ENCODE results near the gene CDHR2.

The CDHR2 gene, protein sequence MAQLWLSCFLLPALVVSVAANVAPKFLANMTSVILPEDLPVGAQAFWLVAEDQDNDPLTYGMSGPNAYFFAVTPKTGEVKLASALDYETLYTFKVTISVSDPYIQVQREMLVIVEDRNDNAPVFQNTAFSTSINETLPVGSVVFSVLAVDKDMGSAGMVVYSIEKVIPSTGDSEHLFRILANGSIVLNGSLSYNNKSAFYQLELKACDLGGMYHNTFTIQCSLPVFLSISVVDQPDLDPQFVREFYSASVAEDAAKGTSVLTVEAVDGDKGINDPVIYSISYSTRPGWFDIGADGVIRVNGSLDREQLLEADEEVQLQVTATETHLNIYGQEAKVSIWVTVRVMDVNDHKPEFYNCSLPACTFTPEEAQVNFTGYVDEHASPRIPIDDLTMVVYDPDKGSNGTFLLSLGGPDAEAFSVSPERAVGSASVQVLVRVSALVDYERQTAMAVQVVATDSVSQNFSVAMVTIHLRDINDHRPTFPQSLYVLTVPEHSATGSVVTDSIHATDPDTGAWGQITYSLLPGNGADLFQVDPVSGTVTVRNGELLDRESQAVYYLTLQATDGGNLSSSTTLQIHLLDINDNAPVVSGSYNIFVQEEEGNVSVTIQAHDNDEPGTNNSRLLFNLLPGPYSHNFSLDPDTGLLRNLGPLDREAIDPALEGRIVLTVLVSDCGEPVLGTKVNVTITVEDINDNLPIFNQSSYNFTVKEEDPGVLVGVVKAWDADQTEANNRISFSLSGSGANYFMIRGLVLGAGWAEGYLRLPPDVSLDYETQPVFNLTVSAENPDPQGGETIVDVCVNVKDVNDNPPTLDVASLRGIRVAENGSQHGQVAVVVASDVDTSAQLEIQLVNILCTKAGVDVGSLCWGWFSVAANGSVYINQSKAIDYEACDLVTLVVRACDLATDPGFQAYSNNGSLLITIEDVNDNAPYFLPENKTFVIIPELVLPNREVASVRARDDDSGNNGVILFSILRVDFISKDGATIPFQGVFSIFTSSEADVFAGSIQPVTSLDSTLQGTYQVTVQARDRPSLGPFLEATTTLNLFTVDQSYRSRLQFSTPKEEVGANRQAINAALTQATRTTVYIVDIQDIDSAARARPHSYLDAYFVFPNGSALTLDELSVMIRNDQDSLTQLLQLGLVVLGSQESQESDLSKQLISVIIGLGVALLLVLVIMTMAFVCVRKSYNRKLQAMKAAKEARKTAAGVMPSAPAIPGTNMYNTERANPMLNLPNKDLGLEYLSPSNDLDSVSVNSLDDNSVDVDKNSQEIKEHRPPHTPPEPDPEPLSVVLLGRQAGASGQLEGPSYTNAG (N-terminal part only)

DNA sequence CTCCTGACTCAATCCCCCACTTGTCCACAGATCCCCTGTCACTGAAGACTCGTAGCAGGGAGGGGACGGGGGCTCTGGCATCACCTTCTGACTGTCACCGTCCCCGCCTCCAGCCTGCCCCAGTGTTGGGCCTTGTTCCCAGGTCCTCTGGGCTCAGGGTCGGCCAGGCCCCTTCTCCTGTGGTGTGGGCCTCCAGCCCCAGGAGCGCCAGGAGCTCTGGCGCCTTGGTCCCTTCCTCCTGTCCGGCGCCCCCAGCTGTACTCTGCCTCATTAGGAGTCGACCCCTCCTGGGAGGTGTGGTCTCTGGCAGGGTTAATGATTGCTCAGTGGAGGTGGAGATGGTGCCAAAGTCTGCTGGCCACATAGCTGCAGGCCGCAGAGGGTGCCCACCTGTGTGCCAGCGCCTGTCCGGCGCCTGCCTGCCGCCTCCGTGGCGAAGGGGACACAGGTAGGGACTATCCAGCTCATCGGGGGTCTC lies at the start of gene CDHR2:
CDHR2 (plus strand) TSS at position 376 of the 478 bp plus-strand sequence. CDS start 16,011 bp downstream, outside the sequence.
- Histone ChIP-seq H3K9ac (ENCODE audit: insufficient read length, low read depth) (peak within 1 kb of the TSS; percentile 32), H3K27me3 (ENCODE audit: insufficient read depth, insufficient read length) (no peaks in the 10 kb centered on the region), H3K4me1 (ENCODE audit: insufficient read depth, insufficient read length) (peaks cover 12% of the 10 kb centered on the region), H3K9me3 (ENCODE audit: insufficient read depth, low read length) (no peaks in the 10 kb centered on the region), H3K4me3 (ENCODE audit: insufficient read length, low read depth) (no peak within 1 kb of the TSS), H3K36me3 (ENCODE audit: insufficient read depth, insufficient read length, low read length) (no peaks in the 10 kb centered on the region)
- no peak for DNase-seq (ENCODE audit: low read depth, low spot score)
- TF ChIP-seq ZNF274 (IDR thresholded peaks at IDR 0.05; ENCODE audit: low read depth, low read length) (no peak), SUZ12 (IDR thresholded peaks at IDR 0.05; ENCODE audit: extremely low read depth, insufficient read depth, insufficient read length) (no peak), YY1 (IDR thresholded peaks at IDR 0.05; ENCODE audit: insufficient read depth, insufficient read length) (no peak)

DNA sequence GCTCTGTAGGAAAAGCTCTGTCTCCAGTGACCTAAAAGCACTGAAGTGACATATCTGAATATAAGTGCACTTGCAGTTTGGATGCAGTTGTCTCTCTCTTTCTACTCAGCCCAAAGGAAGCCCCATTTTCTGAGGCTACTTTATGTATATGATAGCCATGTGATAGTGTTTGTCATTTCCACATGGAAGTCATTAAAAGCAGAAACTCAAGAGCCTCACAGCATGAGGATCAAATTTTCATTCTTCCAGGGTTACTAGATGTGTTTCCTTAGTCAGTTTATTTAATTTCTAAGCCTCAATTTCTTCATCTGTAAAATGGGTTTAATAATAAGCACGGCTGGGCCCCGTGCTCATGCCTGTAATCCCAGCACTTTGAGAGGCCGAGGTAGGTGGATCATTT lies 48.6 kb upstream of the CDHR2 start:
- no peaks in the 10 kb centered on the region for H3K27me3 ChIP-seq (ENCODE audit: insufficient read depth, insufficient read length)
- DNase-seq (ENCODE audit: low read depth, low spot score), result no peak
- peaks cover 65% of the 10 kb centered on the region for H3K36me3 ChIP-seq (ENCODE audit: insufficient read depth, insufficient read length, low read length)
- no peak overlapping the region for H3K4me3 ChIP-seq (ENCODE audit: insufficient read length, low read depth)
- H3K4me1 ChIP-seq (ENCODE audit: insufficient read depth, insufficient read length), result no peaks in the 10 kb centered on the region
- no peaks in the 10 kb centered on the region for H3K9me3 ChIP-seq (ENCODE audit: insufficient read depth, low read length)
- no peak for TF ChIP-seq ZNF274 (IDR thresholded peaks at IDR 0.05; ENCODE audit: low read depth, low read length)
- no peak for TF ChIP-seq YY1 (IDR thresholded peaks at IDR 0.05; ENCODE audit: insufficient read depth, insufficient read length)
- TF ChIP-seq SUZ12 (IDR thresholded peaks at IDR 0.05; ENCODE audit: extremely low read depth, insufficient read depth, insufficient read length), result no peak
- no peak overlapping the region for H3K9ac ChIP-seq (ENCODE audit: insufficient read length, low read depth)

DNA sequence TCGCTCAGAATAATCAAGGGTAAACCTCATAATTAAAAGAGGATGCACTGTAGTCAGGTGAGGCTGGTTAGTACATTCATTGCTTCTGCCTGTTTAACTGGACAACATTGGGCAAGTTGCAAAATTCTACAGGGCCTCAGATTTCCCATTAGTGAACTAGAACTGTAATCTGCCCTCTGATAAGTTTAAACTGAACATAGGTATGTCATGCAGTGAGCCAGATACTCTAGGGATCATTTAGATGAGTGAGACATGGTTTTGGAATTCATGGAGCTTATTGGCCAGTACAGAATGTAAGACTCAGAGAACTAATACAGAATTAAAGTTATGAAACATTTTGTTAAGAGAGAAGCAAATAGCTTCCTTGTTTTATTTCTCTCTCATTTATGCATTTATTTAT lies 47.8 kb upstream of the CDHR2 start:
- H3K36me3 ChIP-seq (ENCODE audit: insufficient read depth, insufficient read length, low read length), result peaks cover 57% of the 10 kb centered on the region
- DNase-seq (ENCODE audit: low read depth, low spot score), result no peak

DNA sequence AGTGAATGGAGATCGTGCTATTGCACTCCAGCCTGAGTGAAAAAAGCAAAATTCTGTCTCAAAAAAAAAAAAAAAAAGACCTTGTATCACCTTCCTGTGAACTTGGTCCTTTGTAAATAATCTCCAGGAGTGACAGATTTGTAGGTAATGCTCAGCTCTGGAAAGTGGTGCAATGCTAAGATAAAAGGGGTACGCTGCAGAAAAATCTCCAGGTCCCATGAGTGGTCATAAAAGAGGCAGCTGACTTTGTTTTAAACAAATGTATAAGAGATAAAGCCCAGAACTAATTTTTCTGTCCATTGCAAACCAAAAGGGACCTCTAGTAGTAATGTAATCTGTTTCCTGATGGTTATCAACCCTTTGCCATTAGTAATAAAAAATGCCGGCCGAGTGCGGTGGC lies 45.6 kb upstream of the CDHR2 start:
- no peaks in the 10 kb centered on the region for H3K4me1 ChIP-seq (ENCODE audit: insufficient read depth, insufficient read length)
- no peaks in the 10 kb centered on the region for H3K9me3 ChIP-seq (ENCODE audit: insufficient read depth, low read length)
- no peak overlapping the region for H3K4me3 ChIP-seq (ENCODE audit: insufficient read length, low read depth)
- no peak overlapping the region for H3K9ac ChIP-seq (ENCODE audit: insufficient read length, low read depth)
- H3K27me3 ChIP-seq (ENCODE audit: insufficient read depth, insufficient read length), result no peaks in the 10 kb centered on the region
- no peak for DNase-seq (ENCODE audit: low read depth, low spot score)
- H3K36me3 ChIP-seq (ENCODE audit: insufficient read depth, insufficient read length, low read length), result peaks cover 58% of the 10 kb centered on the region
- TF ChIP-seq ZNF274 (IDR thresholded peaks at IDR 0.05; ENCODE audit: low read depth, low read length), result no peak
- no peak for TF ChIP-seq SUZ12 (IDR thresholded peaks at IDR 0.05; ENCODE audit: extremely low read depth, insufficient read depth, insufficient read length)
- no peak for TF ChIP-seq YY1 (IDR thresholded peaks at IDR 0.05; ENCODE audit: insufficient read depth, insufficient read length)

More for the DNA sequence above, 47.8 kb upstream of the CDHR2 start:
- no peak overlapping the region for H3K9ac ChIP-seq (ENCODE audit: insufficient read length, low read depth)
- no peaks in the 10 kb centered on the region for H3K27me3 ChIP-seq (ENCODE audit: insufficient read depth, insufficient read length)
- no peak overlapping the region for H3K4me3 ChIP-seq (ENCODE audit: insufficient read length, low read depth)
- no peaks in the 10 kb centered on the region for H3K4me1 ChIP-seq (ENCODE audit: insufficient read depth, insufficient read length)
- H3K9me3 ChIP-seq (ENCODE audit: insufficient read depth, low read length), result no peaks in the 10 kb centered on the region
- TF ChIP-seq SUZ12 (IDR thresholded peaks at IDR 0.05; ENCODE audit: extremely low read depth, insufficient read depth, insufficient read length) (no peak), ZNF274 (IDR thresholded peaks at IDR 0.05; ENCODE audit: low read depth, low read length) (no peak), YY1 (IDR thresholded peaks at IDR 0.05; ENCODE audit: insufficient read depth, insufficient read length) (no peak)

DNA sequence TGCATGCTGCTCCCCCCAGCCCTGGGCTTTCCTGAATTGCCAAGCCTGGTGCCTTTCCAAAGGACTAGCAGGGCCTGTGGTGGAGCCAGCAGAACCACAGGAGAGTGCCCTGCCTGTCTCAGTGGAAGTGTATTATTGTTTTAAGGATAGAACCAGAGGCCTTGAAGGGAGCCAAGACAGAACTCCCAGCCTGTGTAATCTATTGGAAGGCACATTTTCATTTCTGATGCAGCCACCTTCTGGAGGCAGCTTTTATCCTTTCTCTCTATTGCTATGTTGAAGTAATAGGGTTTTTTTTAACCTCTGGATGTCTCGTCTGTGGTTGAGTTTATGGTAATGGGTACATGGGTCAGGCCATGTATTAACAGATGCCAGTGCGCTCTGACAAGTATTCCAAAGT lies 41.2 kb upstream of the CDHR2 start:
- H3K4me1 ChIP-seq (ENCODE audit: insufficient read depth, insufficient read length), result no peaks in the 10 kb centered on the region
- TF ChIP-seq ZNF274 (IDR thresholded peaks at IDR 0.05; ENCODE audit: low read depth, low read length) (no peak), SUZ12 (IDR thresholded peaks at IDR 0.05; ENCODE audit: extremely low read depth, insufficient read depth, insufficient read length) (no peak), YY1 (IDR thresholded peaks at IDR 0.05; ENCODE audit: insufficient read depth, insufficient read length) (no peak)
- H3K36me3 ChIP-seq (ENCODE audit: insufficient read depth, insufficient read length, low read length), result peaks cover 42% of the 10 kb centered on the region
- H3K27me3 ChIP-seq (ENCODE audit: insufficient read depth, insufficient read length), result no peaks in the 10 kb centered on the region
- no peak overlapping the region for H3K4me3 ChIP-seq (ENCODE audit: insufficient read length, low read depth)
- H3K9me3 ChIP-seq (ENCODE audit: insufficient read depth, low read length), result no peaks in the 10 kb centered on the region
- no peak for DNase-seq (ENCODE audit: low read depth, low spot score)
- H3K9ac ChIP-seq (ENCODE audit: insufficient read length, low read depth), result no peak overlapping the region

- TF ChIP-seq SUZ12 (IDR thresholded peaks at IDR 0.05; ENCODE audit: extremely low read depth, insufficient read depth, insufficient read length) (no peak), ZNF274 (IDR thresholded peaks at IDR 0.05; ENCODE audit: low read depth, low read length) (no peak), YY1 (IDR thresholded peaks at IDR 0.05; ENCODE audit: insufficient read depth, insufficient read length) (no peak)
- H3K27me3 ChIP-seq (ENCODE audit: insufficient read depth, insufficient read length), result no peaks in the 10 kb centered on the region
- DNase-seq (ENCODE audit: low read depth, low spot score), result no peak
- no peak overlapping the region for H3K9ac ChIP-seq (ENCODE audit: insufficient read length, low read depth)
- no peaks in the 10 kb centered on the region for H3K4me1 ChIP-seq (ENCODE audit: insufficient read depth, insufficient read length)
- no peak overlapping the region for H3K4me3 ChIP-seq (ENCODE audit: insufficient read length, low read depth)
- H3K9me3 ChIP-seq (ENCODE audit: insufficient read depth, low read length), result no peaks in the 10 kb centered on the region
- peaks cover 40% of the 10 kb centered on the region for H3K36me3 ChIP-seq (ENCODE audit: insufficient read depth, insufficient read length, low read length)
These were observed 40.5 kb upstream of the CDHR2 start for GRCh38 chr5:176508603-176509002.

Measured in NT2/D1 (cell line).